MCF 10A (cell line): ENCODE data around the gene PINK1. TPM values are rescaled to one million over a fixed set of nuclear protein-coding genes. Genes with fewer than 3 reads are reported as not detected.

Source experiments
- BruUV-seq: library from RNA; stranded (reverse); fragments of 400-500 nt; replicated peaks from 2 replicates; lab custom pipeline; 2021; lab: Mats Ljungman, UMichigan
- CTCF ChIA-PET: fragments of 300-600 bp; sonication (Branson Sonifier 250); formaldehyde crosslinking; extraction: SDS; loops from one replicate; lab custom pipeline; 2021; ENCODE audit warnings: antibody characterized with exemption, inconsistent platforms; lab: Yijun Ruan, JAX
- POLR2A ChIA-PET: fragments of 300-600, 350-650 bp; sonication (Branson Sonifier 250); formaldehyde crosslinking; extraction: SDS; loops from one replicate; lab custom pipeline; 2020; ENCODE audit warnings: antibody characterized with exemption, inconsistent platforms; lab: Yijun Ruan, JAX
- DNase-seq: peaks from one replicate; pipeline ENCODE4 v3.0.0-alpha.2; 2018; ENCODE audit not compliant: unreplicated experiment
- H3K27ac Mint-ChIP-seq: one replicate; pipeline ENCODE4 v1.8.0; 2022; ENCODE audit warnings: mild to moderate bottlenecking, low read depth, mixed read lengths; ENCODE audit not compliant: unreplicated experiment
- H3K27me3 Mint-ChIP-seq: one replicate; pipeline ENCODE4 v1.8.0; 2022; ENCODE audit warnings: mixed read lengths; ENCODE audit not compliant: insufficient read depth, unreplicated experiment
- H3K36me3 Mint-ChIP-seq: one replicate; pipeline ENCODE4 v1.8.0; 2022; ENCODE audit warnings: mild to moderate bottlenecking, moderate library complexity, mixed read lengths; ENCODE audit not compliant: insufficient read depth, unreplicated experiment
- H3K4me1 Mint-ChIP-seq: one replicate; pipeline ENCODE4 v1.8.0; 2022; ENCODE audit warnings: mixed read lengths; ENCODE audit not compliant: insufficient read depth, unreplicated experiment
- H3K4me3 Mint-ChIP-seq: one replicate; pipeline ENCODE4 v1.8.0; 2022; ENCODE audit warnings: mild to moderate bottlenecking, moderate library complexity, mixed read lengths; ENCODE audit not compliant: unreplicated experiment
- H3K9me3 Mint-ChIP-seq: one replicate; pipeline ENCODE4 v1.8.0; 2022; ENCODE audit warnings: mixed read lengths; ENCODE audit not compliant: unreplicated experiment
- CTCF ChIP-seq: fragments of 200-600 bp; IDR thresholded peaks from one replicate; pipeline ENCODE4 v1.8.0; 2022; ENCODE audit warnings: antibody characterized with exemption, mild to moderate bottlenecking; ENCODE audit not compliant: unreplicated experiment
- intact Hi-C: fragments of 100-400 bp; cut with micrococcal nuclease; formaldehyde crosslinking; loops from 2 replicates; pipeline ENCODE4 v1.14.1; 2022
- total RNA-seq: library from RNA; stranded (reverse); gene quantifications from 2 replicates; pipeline ENCODE4 v1.2.3, GENCODE V29; 2022

PINK1 gene
- total RNA-seq, 1 experiment from 2014 or later = 20.9 TPM

GRCh38 chr1:20615946-20616846 is 17.1 kb upstream of the PINK1 start:
- Mint-ChIP-seq H3K36me3 (peaks cover 6% of the 10 kb centered on the region), H3K4me1 (peaks cover 22% of the 10 kb centered on the region), H3K27ac (no peak overlapping the region), H3K27me3 (no peaks in the 10 kb centered on the region), H3K4me3 (no peak overlapping the region), H3K9me3 (peaks cover 7% of the 10 kb centered on the region)
- BruUV-seq = no TSS peak
- DNase-seq = no peak
- ChIA-PET POLR2A (interaction anchor here (0.7 kb wide), 1 partner anchor 176 kb away, joined by 3 read pairs; no protein-coding TSS in a partner anchor), CTCF (interaction anchor here (0.7 kb wide), 1 partner anchor 1554 kb away, joined by 3 read pairs; no protein-coding TSS in a partner anchor)
- no peak for TF ChIP-seq CTCF
- intact Hi-C loops = no loop called here

- Mint-ChIP-seq H3K27me3 (no peaks in the 10 kb centered on the region), H3K4me1 (peaks cover 21% of the 10 kb centered on the region), H3K4me3 (no peak overlapping the region), H3K27ac (no peak overlapping the region), H3K36me3 (peaks cover 5% of the 10 kb centered on the region), H3K9me3 (peaks cover 7% of the 10 kb centered on the region)
- intact Hi-C loops = no loop called here
- TF ChIP-seq CTCF = no peak
- no peak for DNase-seq
- BruUV-seq = no TSS peak
- POLR2A ChIA-PET = interaction anchor here (0.7 kb wide), 1 partner anchor 8 kb away, joined by 4 read pairs; no protein-coding TSS in a partner anchor
- CTCF ChIA-PET = interaction anchor here (1.3 kb wide), 1 partner anchor 16 kb away, joined by 4 read pairs; no protein-coding TSS in a partner anchor
Observed at GRCh38 chr1:20616847-20617487, 16.3 kb upstream of the PINK1 start.

GRCh38 chr1:20618550-20618949 is 14.7 kb upstream of the PINK1 start:
- intact Hi-C loops = no loop called here
- peaks cover 10% of the 10 kb centered on the region for H3K4me1 Mint-ChIP-seq
- BruUV-seq = no TSS peak
- DNase-seq = no peak
- no peaks in the 10 kb centered on the region for H3K36me3 Mint-ChIP-seq
- POLR2A ChIA-PET = interaction anchor here (0.5 kb wide), 1 partner anchor 7 kb away, joined by 4 read pairs; no protein-coding TSS in a partner anchor
- peaks cover 7% of the 10 kb centered on the region for H3K9me3 Mint-ChIP-seq
- no peaks in the 10 kb centered on the region for H3K27me3 Mint-ChIP-seq
- no peak overlapping the region for H3K27ac Mint-ChIP-seq
- CTCF ChIA-PET = interaction anchor here (1.4 kb wide), 1 partner anchor 14 kb away, joined by 4 read pairs; no protein-coding TSS in a partner anchor
- H3K4me3 Mint-ChIP-seq = no peak overlapping the region
- TF ChIP-seq CTCF = no peak

GRCh38 chr1:20619999-20620398 is 13.3 kb upstream of the PINK1 start:
- no peaks in the 10 kb centered on the region for H3K36me3 Mint-ChIP-seq
- no peak for DNase-seq
- H3K27ac Mint-ChIP-seq = no peak overlapping the region
- no peaks in the 10 kb centered on the region for H3K27me3 Mint-ChIP-seq
- H3K4me3 Mint-ChIP-seq = no peak overlapping the region
- BruUV-seq = no TSS peak
- no peaks in the 10 kb centered on the region for H3K4me1 Mint-ChIP-seq
- TF ChIP-seq CTCF = no peak
- POLR2A ChIA-PET = no interaction called here
- intact Hi-C loops = no loop called here
- H3K9me3 Mint-ChIP-seq = no peaks in the 10 kb centered on the region
- CTCF ChIA-PET = interaction anchor here (1.1 kb wide), 1 partner anchor 12 kb away, joined by 3 read pairs; no protein-coding TSS in a partner anchor
